HepG2 (cell line): Measurements from ENCODE around the gene INHA. TPM values are rescaled to one million over a fixed set of nuclear protein-coding genes. Genes with fewer than 3 reads are reported as not detected.

ENCODE experiments used
- CHCHD3 ChIP-seq: sonication (generic); formaldehyde crosslinking; IDR thresholded peaks from 2 replicates; pipeline ENCODE4 v1.8.0; 2022; ENCODE audit warnings: mild to moderate bottlenecking, missing genetic modification reagents, moderate library complexity
- CREB1 ChIP-seq, 2 experiments: fragments of 450-650 bp in 1 of 2; IDR thresholded peaks; 2 replicates each; pipeline ENCODE4 v1.6.1; 2016 to 2017; ENCODE audit warnings: control low read depth in 1 of 2, mild to moderate bottlenecking in 1 of 2, missing compliant biosample characterization in 1 of 2, missing genetic modification characterization in 1 of 2
- HES4 ChIP-seq: sonication (generic); formaldehyde crosslinking; IDR thresholded peaks from 2 replicates; pipeline ENCODE4 v1.9.0; 2021; ENCODE audit warnings: mild to moderate bottlenecking, missing genetic modification reagents, borderline replicate concordance
- HOXA5 ChIP-seq: sonication (generic); formaldehyde crosslinking; IDR thresholded peaks from 2 replicates; pipeline ENCODE4 v1.4.0; 2020; ENCODE audit warnings: missing genetic modification reagents
- LBX2 ChIP-seq: sonication (generic); formaldehyde crosslinking; IDR thresholded peaks from 2 replicates; pipeline ENCODE4 v1.5.0; 2020; ENCODE audit warnings: missing genetic modification reagents, mild to moderate bottlenecking, borderline replicate concordance
- MIER3 ChIP-seq: IDR thresholded peaks from 2 replicates; pipeline ENCODE4 v1.6.1; 2016; ENCODE audit warnings: missing compliant biosample characterization, borderline replicate concordance
- MNT ChIP-seq: fragments of 450-650 bp; IDR thresholded peaks from 2 replicates; pipeline ENCODE4 v1.6.1; 2016
- MTF1 ChIP-seq: sonication (generic); formaldehyde crosslinking; IDR thresholded peaks from 2 replicates; pipeline ENCODE4 v1.5.0; 2020; ENCODE audit warnings: missing genetic modification reagents
- NR0B2 ChIP-seq: sonication (generic); formaldehyde crosslinking; IDR thresholded peaks from 2 replicates; pipeline ENCODE4 v1.4.0; 2020; ENCODE audit warnings: mild to moderate bottlenecking, missing genetic modification reagents
- RARA ChIP-seq: IDR thresholded peaks from 2 replicates; pipeline ENCODE4 v1.6.1; 2016; ENCODE audit warnings: missing genetic modification reagents, missing compliant biosample characterization
- SCMH1 ChIP-seq: sonication (generic); formaldehyde crosslinking; IDR thresholded peaks from 2 replicates; pipeline ENCODE4 v1.9.0; 2021; ENCODE audit warnings: missing genetic modification reagents, mild to moderate bottlenecking, borderline replicate concordance
- TAF15 ChIP-seq: fragments of 200-400 bp; formaldehyde crosslinking; IDR thresholded peaks from one replicate; pipeline ENCODE4 v1.6.1; 2018; ENCODE audit warnings: mild to moderate bottlenecking, low read depth, low read length; ENCODE audit not compliant: poor library complexity, severe bottlenecking
- TCF12 ChIP-seq, 2 experiments: fragments of 450-650 bp in 1 of 2; sonication (generic) in 1 of 2; formaldehyde crosslinking in 1 of 2; IDR thresholded peaks; 2 replicates each; pipeline versions ENCODE4 v1.6.1 to v1.8.0; 2017 to 2022; ENCODE audit warnings: antibody characterized with exemption in 1 of 2, mild to moderate bottlenecking in 1 of 2, missing genetic modification reagents in 1 of 2, moderate library complexity in 1 of 2
- ZBTB34 ChIP-seq: sonication (generic); formaldehyde crosslinking; IDR thresholded peaks from 2 replicates; pipeline ENCODE4 v1.8.0; 2022; ENCODE audit warnings: mild to moderate bottlenecking, missing genetic modification reagents
- ZBTB38 ChIP-seq: sonication (generic); formaldehyde crosslinking; IDR thresholded peaks from 2 replicates; pipeline ENCODE4 v1.5.1; 2020; ENCODE audit warnings: mild to moderate bottlenecking, missing genetic modification reagents
- ZNF264 ChIP-seq: sonication (generic); formaldehyde crosslinking; IDR thresholded peaks from 2 replicates; pipeline ENCODE4 v1.4.0; 2020; ENCODE audit warnings: missing genetic modification reagents
- ZNF333 ChIP-seq: sonication (generic); formaldehyde crosslinking; IDR thresholded peaks from 2 replicates; pipeline ENCODE4 v1.4.0; 2020; ENCODE audit warnings: mild to moderate bottlenecking, missing genetic modification reagents, borderline replicate concordance
- ZNF563 ChIP-seq: sonication (generic); formaldehyde crosslinking; IDR thresholded peaks from 2 replicates; pipeline ENCODE4 v1.8.0; 2022; ENCODE audit warnings: mild to moderate bottlenecking, moderate library complexity, missing genetic modification reagents
- ZNF616 ChIP-seq: sonication (generic); formaldehyde crosslinking; IDR thresholded peaks from 2 replicates; pipeline ENCODE4 v1.5.0; 2020; ENCODE audit warnings: low read depth, mild to moderate bottlenecking, missing genetic modification reagents
- ZZZ3 ChIP-seq: sonication (generic); formaldehyde crosslinking; IDR thresholded peaks from 2 replicates; pipeline ENCODE4 v1.4.0; 2020; ENCODE audit warnings: missing genetic modification reagents, mild to moderate bottlenecking, borderline replicate concordance
- polyA plus RNA-seq, 8 experiments: library from polyadenylated mRNA; depleted of rRNA in 3 of 8; stranded (reverse) in 7 of 8; unstranded in 1 of 8; fragments of >200 nt; fragmentation: Illumina TruSeq in 4 of 8; extraction: Trizol in 4 of 8; gene quantifications; 2 replicates each; pipeline versions ENCODE4 v1.2.1 to v1.2.3, GENCODE V29; 2011 to 2016; ENCODE audit warnings: low read depth in 4 of 8, missing spikeins in 1 of 8, mixed read lengths in 1 of 8; ENCODE audit not compliant: insufficient read depth in 1 of 8
- total RNA-seq, 5 experiments: library from RNA; depleted of rRNA; stranded (reverse); fragments of >200 nt; fragmentation: Illumina TruSeq; extraction: Trizol; gene quantifications; 2 replicates each; pipeline ENCODE4 v1.2.3, GENCODE V29; 2016; ENCODE audit warnings: low read depth in 1 of 5
- TF ChIP-seq, protein P1 (sequence below): sonication (generic); formaldehyde crosslinking; IDR thresholded peaks from 2 replicates; pipeline ENCODE4 v1.4.0; 2020; ENCODE audit warnings: missing genetic modification reagents

The INHA gene
- total and polyA plus RNA-seq, 2 of the 13 experiments (the other 11 are each of a cell fraction or from before 2014, with no cell fraction given) = 4.1 to 15.2 TPM

DNA sequence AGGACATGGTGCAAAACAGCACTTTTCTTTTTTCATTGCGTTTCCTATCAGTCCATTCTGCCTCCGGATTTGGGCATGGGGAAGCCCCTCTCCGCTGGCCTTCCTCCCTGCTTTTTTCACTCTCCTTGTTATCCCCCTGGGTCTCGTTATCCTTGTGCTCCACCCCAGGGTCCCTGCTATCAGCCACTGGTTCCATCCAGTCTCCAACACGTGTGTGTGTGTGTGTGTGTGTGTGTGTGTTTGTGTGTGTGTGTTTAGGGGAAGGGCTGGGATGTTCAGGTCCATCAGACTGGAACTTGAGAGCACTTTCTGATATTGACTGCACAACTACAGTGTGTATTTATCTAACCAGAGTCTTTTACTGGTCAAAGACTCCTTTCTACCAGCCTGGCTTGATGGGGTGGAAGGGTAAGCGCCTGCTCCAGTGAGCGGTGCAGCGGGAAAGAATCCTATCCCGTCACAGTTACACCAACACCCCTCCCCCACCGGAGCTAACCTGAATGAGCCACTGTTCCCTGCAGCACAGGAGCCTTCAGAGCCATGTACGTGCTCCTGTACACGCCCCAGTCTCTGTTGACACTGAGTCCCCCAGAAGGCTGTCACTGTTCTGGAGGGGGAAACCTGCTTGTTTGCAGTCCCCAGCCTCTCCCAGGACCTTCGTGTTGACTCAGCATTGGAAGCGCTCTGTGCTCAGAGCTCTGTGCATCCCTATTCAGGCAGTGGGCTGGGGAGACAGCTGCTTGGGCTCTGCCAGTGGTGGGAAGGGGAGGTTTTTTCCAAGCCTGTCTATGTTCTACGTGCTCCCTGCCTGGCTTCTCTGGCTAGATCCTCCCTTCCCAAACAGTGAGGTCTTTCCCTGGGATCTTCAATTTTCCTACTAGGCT is 4.6 kb downstream of the INHA start (continued):
- TF ChIP-seq CREB1 (IDR thresholded peaks at IDR 0.05) = peak; percentile 80
- TF ChIP-seq CREB1 (CRISPR knock-in tag; IDR thresholded peaks at IDR 0.05) = peak; percentile 74
- TF ChIP-seq ZNF333 (CRISPR knock-in tag) = 0 out of 2 replicates have a peak, but pooled peaks have one; percentile 86
- peak; percentile 81 for TF ChIP-seq ZZZ3 (CRISPR knock-in tag)
- TF ChIP-seq NR0B2 (CRISPR knock-in tag) = peak; percentile 83; the same call in 1 of the 2 replicates
- TF ChIP-seq, protein P1, sequence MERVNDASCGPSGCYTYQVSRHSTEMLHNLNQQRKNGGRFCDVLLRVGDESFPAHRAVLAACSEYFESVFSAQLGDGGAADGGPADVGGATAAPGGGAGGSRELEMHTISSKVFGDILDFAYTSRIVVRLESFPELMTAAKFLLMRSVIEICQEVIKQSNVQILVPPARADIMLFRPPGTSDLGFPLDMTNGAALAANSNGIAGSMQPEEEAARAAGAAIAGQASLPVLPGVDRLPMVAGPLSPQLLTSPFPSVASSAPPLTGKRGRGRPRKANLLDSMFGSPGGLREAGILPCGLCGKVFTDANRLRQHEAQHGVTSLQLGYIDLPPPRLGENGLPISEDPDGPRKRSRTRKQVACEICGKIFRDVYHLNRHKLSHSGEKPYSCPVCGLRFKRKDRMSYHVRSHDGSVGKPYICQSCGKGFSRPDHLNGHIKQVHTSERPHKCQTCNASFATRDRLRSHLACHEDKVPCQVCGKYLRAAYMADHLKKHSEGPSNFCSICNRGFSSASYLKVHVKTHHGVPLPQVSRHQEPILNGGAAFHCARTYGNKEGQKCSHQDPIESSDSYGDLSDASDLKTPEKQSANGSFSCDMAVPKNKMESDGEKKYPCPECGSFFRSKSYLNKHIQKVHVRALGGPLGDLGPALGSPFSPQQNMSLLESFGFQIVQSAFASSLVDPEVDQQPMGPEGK = peak; percentile 98
- TF ChIP-seq ZNF616 (CRISPR knock-in tag) = 0 out of 2 replicates have a peak, but pooled peaks have one; percentile 31
- TF ChIP-seq MNT = peak; percentile 64
- peak; percentile 89; the same call in 1 of the 2 replicates for TF ChIP-seq ZBTB34 (CRISPR knock-in tag)
- no peak for TF ChIP-seq SCMH1 (CRISPR knock-in tag)
- peak; percentile 73; the same call in 1 of the 2 replicates for TF ChIP-seq HOXA5 (CRISPR knock-in tag)
- TF ChIP-seq MIER3 = peak; percentile 99
- peak; percentile 72 for TF ChIP-seq ZNF563
- no peak for TF ChIP-seq LBX2
- TF ChIP-seq CHCHD3 (CRISPR knock-in tag) = 0 out of 2 replicates have a peak, but pooled peaks have one; percentile 25
- peak; percentile 92 for TF ChIP-seq RARA (CRISPR knock-in tag)
- no peak for TF ChIP-seq TCF12 (IDR thresholded peaks at IDR 0.05)
- TF ChIP-seq TCF12 (CRISPR knock-in tag; IDR thresholded peaks at IDR 0.05) = peak; percentile 96
- peak; percentile 92 for TF ChIP-seq ZNF264
- TF ChIP-seq MTF1 (CRISPR knock-in tag) = no peak
- TF ChIP-seq TAF15 = no peak
- peak; percentile 96 for TF ChIP-seq ZBTB38
- no peak for TF ChIP-seq HES4 (CRISPR knock-in tag)
